Fibroblast of gingiva (primary cell): ENCODE measurements around the gene TMEM151A.
"Not testable (repeated sequence)": the region's sequence is repeated elsewhere in the genome, so short reads cannot be mapped to it uniquely, and the experiment has no call there.

Source experiments
- DNase-seq: peaks from one replicate; pipeline ENCODE4 v3.0.0-alpha.2; 2011; ENCODE audit warnings: low read depth

TMEM151A gene

DNA sequence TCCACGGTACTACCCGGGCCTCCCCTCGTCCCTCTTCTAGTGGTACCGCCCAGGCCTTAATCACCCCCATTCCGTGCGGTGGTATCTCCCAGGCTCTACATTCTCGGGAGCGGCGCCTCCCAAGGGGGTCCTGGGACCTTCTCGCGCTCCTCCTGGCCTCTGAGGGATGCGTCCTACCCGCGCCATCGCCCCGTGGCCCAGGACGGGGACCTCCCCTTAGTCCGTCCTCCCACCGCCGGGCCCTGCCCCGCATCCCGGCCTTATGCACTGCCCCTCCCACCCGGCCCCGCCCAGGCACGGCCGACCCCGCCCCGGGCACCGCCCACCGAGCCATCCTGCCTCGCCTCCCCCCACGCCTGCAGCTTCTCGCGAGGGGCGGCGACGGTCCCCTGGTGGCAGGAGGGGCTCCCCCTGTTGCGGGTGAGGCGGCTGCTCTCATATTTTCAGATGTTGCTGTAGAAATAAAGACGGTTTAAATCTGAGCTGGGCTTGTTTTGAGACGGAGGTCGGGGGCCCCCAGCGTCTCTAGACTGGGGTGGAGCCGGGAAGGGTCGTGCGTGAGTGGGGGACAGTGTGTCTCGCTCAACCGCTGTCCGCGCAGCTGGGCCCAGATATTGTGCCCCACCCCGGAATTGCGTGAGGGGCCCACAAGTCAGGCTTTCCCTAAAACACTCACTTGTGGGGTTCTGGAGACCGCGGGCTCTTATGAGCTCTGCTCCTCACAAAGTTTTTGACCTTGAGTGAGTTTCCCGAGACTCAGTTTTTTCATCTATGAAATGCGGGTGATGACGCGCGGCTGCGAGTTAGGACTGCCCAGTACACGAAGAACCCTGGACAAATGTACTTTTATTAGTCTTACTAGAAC, 24.1 kb upstream of the TMEM151A start:
- peak; percentile 90 for DNase-seq

DNA sequence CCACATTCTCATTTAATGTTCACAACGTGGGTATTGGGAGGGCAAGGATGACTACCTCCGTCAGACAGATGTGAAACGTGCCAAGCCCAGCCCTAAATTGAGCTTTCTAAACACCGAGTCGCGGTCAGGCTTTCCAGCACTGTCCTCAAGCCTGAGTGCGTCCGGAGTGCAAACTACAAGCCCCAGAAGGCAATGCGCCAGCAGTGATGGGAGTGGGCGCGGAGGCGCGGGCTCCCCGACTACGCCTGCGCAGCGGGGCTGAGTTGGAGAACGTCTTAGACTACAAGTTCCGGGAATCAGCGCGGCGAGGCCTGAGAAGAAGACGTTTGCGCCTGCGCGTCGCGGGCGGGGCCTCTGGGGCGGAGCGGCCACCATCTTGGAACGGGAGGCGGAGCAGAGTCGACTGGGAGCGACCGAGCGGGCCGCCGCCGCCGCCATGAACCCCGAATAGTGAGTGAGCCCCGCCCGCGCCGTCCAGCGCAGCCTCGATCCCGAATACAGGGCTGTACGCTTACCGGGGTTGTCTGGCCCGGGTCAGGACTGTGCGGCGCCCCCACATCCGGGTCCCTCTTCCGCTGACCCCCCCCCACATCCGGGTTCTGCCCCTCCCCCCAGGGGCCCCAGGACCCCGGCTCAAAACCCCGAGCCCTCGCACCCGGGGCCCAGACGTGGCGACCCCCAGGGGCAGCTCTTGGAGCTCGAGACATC, 23.3 kb upstream of the TMEM151A start, which contains the start of gene RAB1B:
RAB1B (plus strand) TSS at position 396 of the 708 bp plus-strand sequence; CDS start at position 437, 41 bp downstream.
- DNase-seq, result peak; percentile 99

DNA sequence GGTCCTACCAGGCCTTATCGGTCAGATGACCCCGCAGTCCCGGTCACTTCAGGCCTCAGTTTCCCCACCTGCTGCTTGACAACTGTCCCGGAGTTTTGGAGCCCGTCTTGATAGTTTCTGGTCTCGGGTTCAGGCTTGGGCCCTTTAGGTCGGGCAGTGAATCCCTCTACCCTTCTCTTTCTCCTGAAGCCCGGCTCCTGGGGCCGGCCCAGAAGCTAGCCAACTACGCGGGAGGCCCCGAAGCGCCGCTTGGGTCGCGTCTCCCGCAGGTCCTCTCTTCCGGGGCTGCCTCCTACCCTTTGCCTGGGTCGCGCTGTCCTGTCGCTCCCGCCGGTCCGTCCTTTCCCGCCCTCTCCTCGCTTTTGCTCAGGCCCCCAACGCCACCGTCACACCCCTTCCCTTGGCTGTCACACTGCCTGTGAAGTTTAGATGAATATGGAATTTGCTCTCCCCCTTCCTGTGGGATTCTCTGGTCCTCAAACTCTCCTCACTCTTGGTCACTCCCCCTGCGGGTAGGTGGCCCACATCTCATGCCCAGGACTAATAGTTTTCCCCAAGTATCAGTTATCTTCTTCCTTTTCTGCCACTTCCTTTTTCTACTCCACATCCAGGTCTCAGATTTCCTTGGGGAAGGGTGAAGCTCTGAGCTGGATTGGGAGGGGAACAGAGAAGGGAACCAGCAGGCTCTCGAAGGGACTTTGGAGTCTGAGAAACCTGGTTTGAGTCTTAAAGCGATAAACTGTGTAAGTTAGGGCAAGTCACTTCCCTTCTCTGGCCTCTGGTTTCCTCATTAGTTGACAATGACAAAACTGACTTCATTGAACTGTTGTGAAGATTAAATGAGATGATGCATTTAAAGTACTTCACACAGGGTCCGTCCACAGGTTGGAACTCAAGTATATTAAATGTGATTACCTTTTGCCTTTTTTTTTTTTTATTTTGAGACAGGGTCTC, 22.5 kb upstream of the TMEM151A start:
- DNase-seq, result peak; percentile 37

GRCh38 chr11:66271816-66272215, 19.9 kb upstream of the TMEM151A start:
- no peak for DNase-seq

DNA sequence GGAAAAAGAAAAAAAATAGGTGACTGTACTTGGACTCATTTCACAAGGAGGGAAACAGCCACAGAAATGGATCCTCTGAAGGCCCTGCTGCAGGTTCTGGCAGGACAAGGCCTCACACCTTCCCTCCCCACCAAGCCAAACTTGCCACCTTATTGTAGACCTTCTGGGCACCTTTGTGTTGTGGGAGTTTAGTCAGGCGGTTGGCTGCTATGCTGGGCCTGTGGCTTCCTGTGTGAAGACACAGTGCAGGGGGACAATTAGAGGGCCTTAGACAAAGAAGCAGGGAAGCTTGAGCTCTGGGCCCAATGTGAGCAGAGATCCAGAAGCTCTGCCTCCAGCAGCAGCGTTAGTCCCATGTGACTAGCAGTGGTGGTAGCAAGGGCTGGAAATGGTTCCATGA, 19.1 kb upstream of the TMEM151A start:
- DNase-seq, result no peak

GRCh38 chr11:66274219-66274618, 17.5 kb upstream of the TMEM151A start:
- no peak for DNase-seq

GRCh38 chr11:66275396-66275795, 16.3 kb upstream of the TMEM151A start:
- no peak for DNase-seq

GRCh38 chr11:66275984-66276612, 15.6 kb upstream of the TMEM151A start:
- no peak for DNase-seq

- not testable (repeated sequence) for DNase-seq
These were observed 15.1 kb upstream of the TMEM151A start for GRCh38 chr11:66276619-66277018.

- DNase-seq, result not testable (repeated sequence)
These were observed 14.6 kb upstream of the TMEM151A start for GRCh38 chr11:66277064-66277463.

- DNase-seq, result no peak
These were observed 14.0 kb upstream of the TMEM151A start, which contains the start of gene CNIH2 for GRCh38 chr11:66277471-66278362. TSS of gene CNIH2 (plus strand) at chr11:66278175. CDS start at chr11:66278457, 282 bp downstream.

DNA sequence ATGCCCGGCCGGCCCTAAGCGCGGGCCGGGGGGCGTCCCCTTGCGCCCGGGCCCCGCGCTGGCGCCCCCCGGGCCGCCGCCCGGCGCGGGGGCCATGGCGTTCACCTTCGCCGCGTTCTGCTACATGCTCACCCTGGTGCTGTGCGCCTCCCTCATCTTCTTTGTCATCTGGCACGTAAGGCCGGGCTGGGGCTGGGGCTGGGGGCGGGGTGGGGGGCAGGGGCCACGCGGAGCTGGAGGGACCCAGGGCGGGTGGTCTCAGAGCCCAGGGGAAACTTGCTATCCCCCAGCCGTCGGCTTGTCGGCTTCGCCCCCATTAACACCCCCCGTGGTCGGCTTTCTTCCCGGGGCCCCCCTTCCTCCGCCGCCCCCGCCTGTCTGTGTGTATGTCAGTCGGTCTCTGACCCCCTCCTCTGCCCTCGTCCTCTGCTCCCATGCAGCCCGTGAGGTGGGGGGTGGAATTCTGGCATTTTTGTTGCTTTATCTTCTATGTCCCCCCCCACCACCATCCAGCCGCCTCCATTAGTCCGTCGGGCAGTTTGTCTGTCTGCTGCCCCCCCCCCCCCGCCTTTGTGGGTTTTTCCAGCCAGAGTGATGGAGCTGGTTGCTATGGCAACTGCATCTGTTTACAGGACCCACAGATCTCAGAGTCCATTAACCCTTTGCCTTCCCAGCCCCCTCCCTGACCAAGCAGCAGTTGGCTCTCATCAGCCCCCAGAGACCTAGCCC, 13.2 kb upstream of the TMEM151A start:
- DNase-seq, result no peak

- no peak for DNase-seq
These were observed 12.5 kb upstream of the TMEM151A start for GRCh38 chr11:66279092-66279734.

GRCh38 chr11:66280428-66280827, 11.3 kb upstream of the TMEM151A start:
- DNase-seq, result no peak

- DNase-seq, result no peak
These were observed 10.7 kb upstream of the TMEM151A start for GRCh38 chr11:66281001-66281400.

GRCh38 chr11:66281776-66282467, 9.8 kb upstream of the TMEM151A start:
- DNase-seq, result no peak

- DNase-seq, result peak; percentile 95
These were observed 8.9 kb upstream of the TMEM151A start for GRCh38 chr11:66282468-66283455.
